Activated CD4-positive, alpha-beta memory T cell treated with anti-CD3 and anti-CD28 coated beads, Interleukin-2, amount 10 ng/mL, durations not matched to agents 7 days and 5 days (primary cell): ENCODE measurements around the gene DNA2. TPM values are rescaled to one million over a fixed set of nuclear protein-coding genes. Genes with fewer than 3 reads are reported as not detected.
A peak's percentile ranks its signal among the peaks of the same experiment; 100 is the strongest.
"Not testable (repeated sequence)": the region's sequence is repeated elsewhere in the genome, so short reads cannot be mapped to it uniquely, and the experiment has no call there.

ENCODE experiments used
- CTCF ChIA-PET: fragments of 350-600 bp; sonication (Branson Sonifier 250); formaldehyde crosslinking; loops from one replicate; lab custom pipeline; 2021; ENCODE audit warnings: antibody characterized with exemption, inconsistent platforms; lab: Charles Lee
- POLR2A ChIA-PET: fragments of 350-600 bp; sonication (Branson Sonifier 250); formaldehyde crosslinking; loops from one replicate; lab custom pipeline; 2021; ENCODE audit warnings: antibody characterized with exemption; lab: Charles Lee
- DNase-seq: peaks from one replicate; pipeline ENCODE4 v3.0.0-alpha.2; 2020
- H3K27ac Mint-ChIP-seq: one replicate; pipeline ENCODE4 v1.8.0; 2021; ENCODE audit warnings: mild to moderate bottlenecking, mixed read lengths
- H3K27me3 Mint-ChIP-seq: one replicate; pipeline ENCODE4 v1.8.0; 2021; ENCODE audit warnings: mixed read lengths
- H3K36me3 Mint-ChIP-seq: one replicate; pipeline ENCODE4 v1.8.0; 2021; ENCODE audit warnings: low read depth, mixed read lengths
- H3K4me1 Mint-ChIP-seq: one replicate; pipeline ENCODE4 v1.8.0; 2021; ENCODE audit warnings: mixed read lengths
- H3K4me3 Mint-ChIP-seq: one replicate; pipeline ENCODE4 v1.8.0; 2021; ENCODE audit warnings: mild to moderate bottlenecking, mixed read lengths
- H3K9me3 Mint-ChIP-seq: one replicate; pipeline ENCODE4 v1.8.0; 2021; ENCODE audit warnings: mixed read lengths
- total RNA-seq, 2 experiments: library from RNA; stranded (reverse); gene quantifications; one replicate each; pipeline ENCODE4 v1.2.3, GENCODE V29; 2021

The DNA2 gene
- 10 to 100 TPM; 34.7 to 40.4 TPM for total RNA-seq

GRCh38 chr10:68471586-68472408, at the start of gene DNA2:
DNA2 (minus strand) TSS chr10:68471973; CDS start chr10:68471864, 109 bp downstream.
- Mint-ChIP-seq H3K27ac (peak within 1 kb of the TSS; percentile 91), H3K27me3 (no peaks in the 10 kb centered on the region), H3K9me3 (no peaks in the 10 kb centered on the region), H3K4me3 (peak within 1 kb of the TSS; percentile 93), H3K36me3 (peaks cover 38% of the 10 kb centered on the region), H3K4me1 (peaks cover 28% of the 10 kb centered on the region)
- ChIA-PET CTCF (interaction anchor here (0.5 kb wide), 1 partner anchor 64 kb away, joined by 4 read pairs; no protein-coding TSS in a partner anchor), POLR2A (interaction anchor here (0.6 to 3.7 kb wide), 10 partner anchors 12 to 486 kb away, joined by 3 to 18 read pairs (median 5); partner anchors contain the start of genes CCAR1, DDX21, DDX50 and HNRNPH3)
- peak; percentile 81 for DNase-seq

GRCh38 chr10:68518609-68519008, 46.8 kb upstream of the DNA2 start:
- H3K4me3 Mint-ChIP-seq, H3K36me3 Mint-ChIP-seq, H3K27me3 Mint-ChIP-seq, H3K9me3 Mint-ChIP-seq, DNase-seq, H3K4me1 Mint-ChIP-seq, CTCF ChIA-PET, H3K27ac Mint-ChIP-seq, POLR2A ChIA-PET: not testable (repeated sequence)

GRCh38 chr10:68517188-68517587, 45.4 kb upstream of the DNA2 start:
- Mint-ChIP-seq H3K36me3 (peaks cover 5% of the 10 kb centered on the region), H3K27ac (no peak overlapping the region), H3K4me3 (no peak overlapping the region), H3K27me3 (no peaks in the 10 kb centered on the region), H3K9me3 (no peaks in the 10 kb centered on the region), H3K4me1 (no peaks in the 10 kb centered on the region)
- CTCF ChIA-PET: interaction anchor here (1.2 kb wide), 1 partner anchor 33 kb away, joined by 4 read pairs; no protein-coding TSS in a partner anchor
- POLR2A ChIA-PET: no interaction called here
- DNase-seq: no peak

GRCh38 chr10:68516766-68517165, 45.0 kb upstream of the DNA2 start:
- POLR2A ChIA-PET: no interaction called here
- CTCF ChIA-PET: interaction anchor here (0.7 to 1.2 kb wide), 2 partner anchors 33 to 61 kb away, joined by 3 to 4 read pairs; no protein-coding TSS in a partner anchor
- H3K27me3 Mint-ChIP-seq: no peaks in the 10 kb centered on the region
- no peaks in the 10 kb centered on the region for H3K9me3 Mint-ChIP-seq
- peaks cover 5% of the 10 kb centered on the region for H3K36me3 Mint-ChIP-seq
- no peak for DNase-seq
- H3K4me1 Mint-ChIP-seq: no peaks in the 10 kb centered on the region
- no peak overlapping the region for H3K27ac Mint-ChIP-seq
- no peak overlapping the region for H3K4me3 Mint-ChIP-seq

GRCh38 chr10:68516216-68516615, 44.4 kb upstream of the DNA2 start:
- H3K4me1 Mint-ChIP-seq, H3K9me3 Mint-ChIP-seq, H3K27me3 Mint-ChIP-seq, H3K4me3 Mint-ChIP-seq, H3K27ac Mint-ChIP-seq, H3K36me3 Mint-ChIP-seq, POLR2A ChIA-PET, DNase-seq: not testable (repeated sequence)
- CTCF ChIA-PET: interaction anchor here (0.7 to 1.2 kb wide), 2 partner anchors 34 to 61 kb away, joined by 3 to 4 read pairs; no protein-coding TSS in a partner anchor

- CTCF ChIA-PET: no interaction called here
- H3K9me3 Mint-ChIP-seq: no peaks in the 10 kb centered on the region
Measured at GRCh38 chr10:68508090-68508489, 36.3 kb upstream of the DNA2 start.

GRCh38 chr10:68506411-68506810, 34.6 kb upstream of the DNA2 start:
- Mint-ChIP-seq H3K27me3 (no peaks in the 10 kb centered on the region), H3K9me3 (no peaks in the 10 kb centered on the region), H3K36me3 (peaks cover 8% of the 10 kb centered on the region), H3K4me3 (no peak overlapping the region), H3K4me1 (no peaks in the 10 kb centered on the region), H3K27ac (no peak overlapping the region)
- ChIA-PET POLR2A (no interaction called here), CTCF (interaction anchor here (0.7 kb wide), 1 partner anchor 54 kb away, joined by 3 read pairs; no protein-coding TSS in a partner anchor)
- no peak for DNase-seq

More at GRCh38 chr10:68508090-68508489, 36.3 kb upstream of the DNA2 start:
- DNase-seq: no peak
- no peaks in the 10 kb centered on the region for H3K36me3 Mint-ChIP-seq
- no peak overlapping the region for H3K4me3 Mint-ChIP-seq
- H3K27ac Mint-ChIP-seq: no peak overlapping the region
- H3K4me1 Mint-ChIP-seq: no peaks in the 10 kb centered on the region
- H3K27me3 Mint-ChIP-seq: no peaks in the 10 kb centered on the region
- POLR2A ChIA-PET: no interaction called here

GRCh38 chr10:68502846-68503245, 31.1 kb upstream of the DNA2 start:
- Mint-ChIP-seq H3K4me3 (no peak overlapping the region), H3K36me3 (peaks cover 27% of the 10 kb centered on the region), H3K27me3 (no peaks in the 10 kb centered on the region), H3K27ac (no peak overlapping the region), H3K4me1 (no peaks in the 10 kb centered on the region), H3K9me3 (no peaks in the 10 kb centered on the region)
- POLR2A ChIA-PET: no interaction called here
- no peak for DNase-seq
- CTCF ChIA-PET: no interaction called here

- no peaks in the 10 kb centered on the region for H3K27me3 Mint-ChIP-seq
- ChIA-PET CTCF (no interaction called here), POLR2A (no interaction called here)
- H3K36me3 Mint-ChIP-seq: peaks cover 28% of the 10 kb centered on the region
- H3K27ac Mint-ChIP-seq: no peak overlapping the region
- DNase-seq: no peak
- H3K9me3 Mint-ChIP-seq: no peaks in the 10 kb centered on the region
- no peak overlapping the region for H3K4me3 Mint-ChIP-seq
- H3K4me1 Mint-ChIP-seq: no peaks in the 10 kb centered on the region
Measured at GRCh38 chr10:68501691-68502090, 29.9 kb upstream of the DNA2 start.

GRCh38 chr10:68499544-68499943, 27.8 kb upstream of the DNA2 start:
- Mint-ChIP-seq H3K27ac (no peak overlapping the region), H3K36me3 (peaks cover 28% of the 10 kb centered on the region)

GRCh38 chr10:68496072-68496471, 24.3 kb upstream of the DNA2 start:
- Mint-ChIP-seq H3K4me1 (no peaks in the 10 kb centered on the region), H3K4me3 (no peak overlapping the region), H3K36me3 (peaks cover 23% of the 10 kb centered on the region), H3K27ac (no peak overlapping the region), H3K9me3 (no peaks in the 10 kb centered on the region), H3K27me3 (no peaks in the 10 kb centered on the region)
- POLR2A ChIA-PET: interaction anchor here (0.9 kb wide), 1 partner anchor 17 kb away, joined by 3 read pairs; no protein-coding TSS in a partner anchor
- CTCF ChIA-PET: no interaction called here
- no peak for DNase-seq

More at GRCh38 chr10:68499544-68499943, 27.8 kb upstream of the DNA2 start:
- H3K27me3 Mint-ChIP-seq: no peaks in the 10 kb centered on the region
- no peaks in the 10 kb centered on the region for H3K4me1 Mint-ChIP-seq
- DNase-seq: no peak
- H3K4me3 Mint-ChIP-seq: no peak overlapping the region
- no peaks in the 10 kb centered on the region for H3K9me3 Mint-ChIP-seq
- POLR2A ChIA-PET: no interaction called here
- CTCF ChIA-PET: no interaction called here

- Mint-ChIP-seq H3K36me3 (peaks cover 21% of the 10 kb centered on the region), H3K9me3 (no peaks in the 10 kb centered on the region), H3K4me1 (no peaks in the 10 kb centered on the region), H3K27ac (no peak overlapping the region), H3K27me3 (no peaks in the 10 kb centered on the region), H3K4me3 (no peak overlapping the region)
- ChIA-PET CTCF (no interaction called here), POLR2A (no interaction called here)
- no peak for DNase-seq
Measured at GRCh38 chr10:68492118-68492517, 20.3 kb upstream of the DNA2 start.

- Mint-ChIP-seq H3K27me3 (no peaks in the 10 kb centered on the region), H3K27ac (no peak overlapping the region), H3K4me1 (no peaks in the 10 kb centered on the region), H3K9me3 (no peaks in the 10 kb centered on the region), H3K36me3 (peaks cover 25% of the 10 kb centered on the region), H3K4me3 (no peak overlapping the region)
- DNase-seq: no peak
- CTCF ChIA-PET: no interaction called here
- POLR2A ChIA-PET: no interaction called here
Measured at GRCh38 chr10:68489919-68490318, 18.1 kb upstream of the DNA2 start.
